CD8-positive, alpha-beta memory T cell (primary cell): ENCODE results near the gene COL4A6. TPM values are rescaled to one million over a fixed set of nuclear protein-coding genes. Genes with fewer than 3 reads are reported as not detected.

Source experiments
- CTCF ChIA-PET: fragments of 350-600 bp; sonication (Branson Sonifier 250); formaldehyde crosslinking; loops from one replicate; lab custom pipeline; 2021; ENCODE audit warnings: antibody characterized with exemption; lab: Charles Lee
- POLR2A ChIA-PET: fragments of 350-600 bp; sonication (Branson Sonifier 250); formaldehyde crosslinking; loops from one replicate; lab custom pipeline; 2021; ENCODE audit warnings: antibody characterized with exemption; lab: Charles Lee
- DNase-seq, 5 donors: peaks; one replicate each; pipeline versions ENCODE4 v3.0.0 to v3.0.0-alpha.2; 2020 to 2022; ENCODE audit warnings: mixed read lengths in 1 of 5
- H3K27ac ChIP-seq: one replicate; pipeline ENCODE4 v1.7.0; 2013; ENCODE audit warnings: low read depth, mild to moderate bottlenecking, low read length, moderate library complexity
- H3K27me3 ChIP-seq: 2 replicates; pipeline ENCODE4 v1.7.0; 2013; ENCODE audit warnings: low read length, mild to moderate bottlenecking; ENCODE audit not compliant: insufficient read depth, poor library complexity, severe bottlenecking
- H3K36me3 ChIP-seq: 2 replicates; pipeline ENCODE4 v1.7.0; 2013; ENCODE audit warnings: mild to moderate bottlenecking, low read length, moderate library complexity; ENCODE audit not compliant: insufficient read depth
- H3K4me1 ChIP-seq: 2 replicates; pipeline ENCODE4 v1.7.0; 2013; ENCODE audit warnings: mild to moderate bottlenecking, low read length, moderate library complexity; ENCODE audit not compliant: insufficient read depth
- H3K4me3 ChIP-seq: 2 replicates; pipeline ENCODE4 v1.7.0; 2013; ENCODE audit warnings: mild to moderate bottlenecking, low read length
- H3K9me3 ChIP-seq: 2 replicates; pipeline ENCODE4 v1.7.0; 2013; ENCODE audit warnings: mild to moderate bottlenecking, low read length
- H3K27ac Mint-ChIP-seq, 8 donors: one replicate each; pipeline ENCODE4 v1.8.0; 2020 to 2021; ENCODE audit warnings: mixed read lengths in 8 of 8, mild to moderate bottlenecking in 6 of 8, inconsistent platforms in 3 of 8, moderate library complexity in 3 of 8
- H3K27me3 Mint-ChIP-seq, 2 donors: one replicate each; pipeline ENCODE4 v1.8.0; 2020 to 2021; ENCODE audit warnings: mixed read lengths in 2 of 2, mild to moderate bottlenecking in 1 of 2, moderate library complexity in 1 of 2
- H3K36me3 Mint-ChIP-seq, 3 donors: one replicate each; pipeline ENCODE4 v1.8.0; 2020 to 2021; ENCODE audit warnings: mixed read lengths in 3 of 3, inconsistent platforms in 1 of 3, mild to moderate bottlenecking in 1 of 3
- H3K4me1 Mint-ChIP-seq, 3 donors: one replicate each; pipeline ENCODE4 v1.8.0; 2020 to 2021; ENCODE audit warnings: mixed read lengths in 3 of 3, inconsistent platforms in 1 of 3, mild to moderate bottlenecking in 1 of 3
- H3K4me3 Mint-ChIP-seq, 7 donors: one replicate each; pipeline ENCODE4 v1.8.0; 2020 to 2021; ENCODE audit warnings: mixed read lengths in 7 of 7, mild to moderate bottlenecking in 6 of 7, moderate library complexity in 4 of 7, inconsistent platforms in 2 of 7
- H3K9me3 Mint-ChIP-seq, 5 donors: one replicate each; pipeline ENCODE4 v1.8.0; 2020 to 2022; ENCODE audit warnings: mixed read lengths in 5 of 5, mild to moderate bottlenecking in 3 of 5, moderate library complexity in 2 of 5, inconsistent platforms in 1 of 5
- polyA plus RNA-seq: library from polyadenylated mRNA; unstranded; fragments of 300-500 nt; fragmentation: Illumina TruSeq; gene quantifications from one replicate; pipeline ENCODE4 v1.2.3, GENCODE V29; 2021
- total RNA-seq, 2 experiments: library from RNA; stranded (reverse); gene quantifications; one replicate each; pipeline ENCODE4 v1.2.3, GENCODE V29; 2021

The COL4A6 gene
- total and polyA plus RNA-seq, 3 experiments from 2014 or later, result not detected

GRCh38 chrX:108209006-108209554 is 229.1 kb downstream of the COL4A6 start:
- Mint-ChIP-seq H3K9me3 (peaks cover 0 to 2% (median 0%) of the 10 kb centered on the region in 5 donors), H3K36me3 (no peaks in the 10 kb centered on the region), H3K4me1 (no peaks in the 10 kb centered on the region), H3K4me3 (no peak overlapping the region), H3K27me3 (peaks cover 4 to 5% of the 10 kb centered on the region in 2 donors), H3K27ac (no peak overlapping the region)
- Histone ChIP-seq H3K27me3 (no peaks in the 10 kb centered on the region), H3K36me3 (no peaks in the 10 kb centered on the region), H3K4me1 (no peaks in the 10 kb centered on the region), H3K4me3 (no peak overlapping the region), H3K9me3 (no peaks in the 10 kb centered on the region), H3K27ac (no peak overlapping the region)
- no peak for DNase-seq
- ChIA-PET POLR2A (no interaction called here), CTCF (no interaction called here)

- no peaks in the 10 kb centered on the region for H3K36me3 Mint-ChIP-seq
- no peaks in the 10 kb centered on the region for H3K36me3 ChIP-seq
- CTCF ChIA-PET, result no interaction called here
- DNase-seq, result no peak
- H3K27me3 ChIP-seq, result no peaks in the 10 kb centered on the region
- H3K4me1 Mint-ChIP-seq, result no peaks in the 10 kb centered on the region
- H3K27me3 Mint-ChIP-seq, result peaks cover 9 to 10% of the 10 kb centered on the region in 2 donors
- H3K9me3 ChIP-seq, result no peaks in the 10 kb centered on the region
- no peak overlapping the region for H3K4me3 Mint-ChIP-seq
- H3K9me3 Mint-ChIP-seq, result peaks cover 0 to 2% (median 0%) of the 10 kb centered on the region in 5 donors
- POLR2A ChIA-PET, result no interaction called here
- no peak overlapping the region for H3K27ac Mint-ChIP-seq
- no peak overlapping the region for H3K4me3 ChIP-seq
- no peak overlapping the region for H3K27ac ChIP-seq
- no peaks in the 10 kb centered on the region for H3K4me1 ChIP-seq
Observed at GRCh38 chrX:108203540-108203939, 234.7 kb downstream of the COL4A6 start.

- no peaks in the 10 kb centered on the region for H3K4me1 Mint-ChIP-seq
- CTCF ChIA-PET, result no interaction called here
- DNase-seq, result no peak
- Histone ChIP-seq H3K4me1 (no peaks in the 10 kb centered on the region), H3K9me3 (no peaks in the 10 kb centered on the region), H3K27me3 (no peaks in the 10 kb centered on the region), H3K27ac (no peak overlapping the region), H3K36me3 (no peaks in the 10 kb centered on the region), H3K4me3 (no peak overlapping the region)
- POLR2A ChIA-PET, result no interaction called here
- H3K36me3 Mint-ChIP-seq, result no peaks in the 10 kb centered on the region
- no peak overlapping the region for H3K27ac Mint-ChIP-seq
- no peaks in the 10 kb centered on the region for H3K9me3 Mint-ChIP-seq
- no peak overlapping the region for H3K4me3 Mint-ChIP-seq
- H3K27me3 Mint-ChIP-seq, result peaks cover 5 to 10% of the 10 kb centered on the region in 2 donors
Observed at GRCh38 chrX:108199691-108200090, 238.5 kb downstream of the COL4A6 start.

- Mint-ChIP-seq H3K9me3 (no peaks in the 10 kb centered on the region), H3K4me1 (no peaks in the 10 kb centered on the region), H3K36me3 (no peaks in the 10 kb centered on the region), H3K27me3 (peaks cover 5 to 10% of the 10 kb centered on the region in 2 donors), H3K4me3 (no peak overlapping the region), H3K27ac (no peak overlapping the region)
- no peaks in the 10 kb centered on the region for H3K4me1 ChIP-seq
- no peak overlapping the region for H3K27ac ChIP-seq
- H3K9me3 ChIP-seq, result no peaks in the 10 kb centered on the region
- H3K4me3 ChIP-seq, result no peak overlapping the region
- ChIA-PET CTCF (no interaction called here), POLR2A (no interaction called here)
- no peaks in the 10 kb centered on the region for H3K27me3 ChIP-seq
- H3K36me3 ChIP-seq, result no peaks in the 10 kb centered on the region
- no peak for DNase-seq
Observed at GRCh38 chrX:108199041-108199440, 239.2 kb downstream of the COL4A6 start.

DNA sequence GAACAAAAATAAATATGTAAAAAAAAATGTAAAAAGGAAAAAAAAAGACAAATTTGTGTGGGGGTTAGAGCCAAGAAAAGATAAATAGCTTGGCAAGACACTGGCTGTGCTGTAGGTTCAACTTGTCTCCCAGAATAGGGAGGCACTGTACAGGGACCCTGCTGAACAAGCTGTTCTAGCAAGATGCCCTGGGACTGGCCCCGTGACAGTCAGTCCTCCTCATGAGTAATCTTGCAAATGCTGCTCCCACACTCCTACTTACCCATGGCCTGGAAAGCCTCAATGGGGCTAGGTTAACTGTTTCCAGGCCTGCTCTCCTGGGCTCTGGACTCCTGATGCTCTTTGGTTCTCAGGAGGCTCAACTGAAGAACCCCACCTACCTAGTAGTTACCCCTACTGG is 239.8 kb downstream of the COL4A6 start:
- CTCF ChIA-PET, result no interaction called here
- H3K9me3 ChIP-seq, result no peaks in the 10 kb centered on the region
- no peaks in the 10 kb centered on the region for H3K36me3 Mint-ChIP-seq
- peaks cover 5 to 10% of the 10 kb centered on the region in 2 donors for H3K27me3 Mint-ChIP-seq
- no peak overlapping the region for H3K4me3 ChIP-seq
- H3K27me3 ChIP-seq, result no peaks in the 10 kb centered on the region
- H3K4me3 Mint-ChIP-seq, result no peak overlapping the region
- no peaks in the 10 kb centered on the region for H3K36me3 ChIP-seq
- H3K27ac ChIP-seq, result no peak overlapping the region
- no peaks in the 10 kb centered on the region for H3K4me1 Mint-ChIP-seq
- POLR2A ChIA-PET, result no interaction called here
- no peak for DNase-seq
- no peaks in the 10 kb centered on the region for H3K4me1 ChIP-seq
- no peak overlapping the region for H3K27ac Mint-ChIP-seq
- H3K9me3 Mint-ChIP-seq, result no peaks in the 10 kb centered on the region

GRCh38 chrX:108186811-108187210 is 251.4 kb downstream of the COL4A6 start:
- H3K4me1 ChIP-seq, result no peaks in the 10 kb centered on the region
- Mint-ChIP-seq H3K9me3 (no peaks in the 10 kb centered on the region), H3K4me1 (no peaks in the 10 kb centered on the region), H3K4me3 (no peak overlapping the region), H3K27ac (no peak overlapping the region), H3K27me3 (no peaks in the 10 kb centered on the region), H3K36me3 (no peaks in the 10 kb centered on the region)
- no peak overlapping the region for H3K4me3 ChIP-seq
- no peak overlapping the region for H3K27ac ChIP-seq
- DNase-seq, result no peak
- no peaks in the 10 kb centered on the region for H3K36me3 ChIP-seq
- ChIA-PET POLR2A (no interaction called here), CTCF (no interaction called here)
- H3K27me3 ChIP-seq, result no peaks in the 10 kb centered on the region
- H3K9me3 ChIP-seq, result no peaks in the 10 kb centered on the region

DNA sequence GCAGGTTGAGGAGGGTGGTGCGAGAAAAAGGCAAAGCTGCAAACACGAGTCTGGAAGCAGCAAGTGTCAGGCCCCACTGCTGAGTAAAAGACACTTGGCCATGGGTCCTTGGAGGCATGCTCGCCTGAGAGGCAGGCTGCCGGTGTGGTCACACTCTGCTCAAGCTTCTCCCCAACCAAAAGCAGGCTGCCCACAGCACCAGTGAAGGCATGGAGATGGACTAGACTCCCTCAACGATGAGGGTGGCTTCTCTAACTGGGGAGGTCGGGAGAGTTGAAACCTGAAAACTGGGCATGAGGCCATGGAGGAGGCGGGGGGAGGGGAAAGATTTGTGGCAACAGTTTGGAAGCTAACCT is 260.1 kb downstream of the COL4A6 start:
- H3K4me1 Mint-ChIP-seq, result no peaks in the 10 kb centered on the region
- H3K27ac Mint-ChIP-seq, result no peak overlapping the region
- H3K4me3 Mint-ChIP-seq, result no peak overlapping the region
- no peaks in the 10 kb centered on the region for H3K27me3 ChIP-seq
- no peak overlapping the region for H3K27ac ChIP-seq
- no peak for DNase-seq
- H3K4me3 ChIP-seq, result no peak overlapping the region
- POLR2A ChIA-PET, result no interaction called here
- H3K9me3 Mint-ChIP-seq, result no peaks in the 10 kb centered on the region
- H3K36me3 ChIP-seq, result no peaks in the 10 kb centered on the region
- H3K9me3 ChIP-seq, result no peaks in the 10 kb centered on the region
- H3K4me1 ChIP-seq, result no peaks in the 10 kb centered on the region
- no peaks in the 10 kb centered on the region for H3K27me3 Mint-ChIP-seq
- no peaks in the 10 kb centered on the region for H3K36me3 Mint-ChIP-seq
- CTCF ChIA-PET, result no interaction called here

- H3K4me3 Mint-ChIP-seq, result no peak overlapping the region
- POLR2A ChIA-PET, result no interaction called here
- H3K27me3 Mint-ChIP-seq, result peaks cover 0 to 1% of the 10 kb centered on the region in 2 donors
- Histone ChIP-seq H3K27ac (no peak overlapping the region), H3K4me3 (no peak overlapping the region), H3K9me3 (no peaks in the 10 kb centered on the region), H3K27me3 (no peaks in the 10 kb centered on the region), H3K36me3 (no peaks in the 10 kb centered on the region), H3K4me1 (no peaks in the 10 kb centered on the region)
- H3K27ac Mint-ChIP-seq, result no peak overlapping the region
- no peaks in the 10 kb centered on the region for H3K4me1 Mint-ChIP-seq
- no peaks in the 10 kb centered on the region for H3K9me3 Mint-ChIP-seq
- DNase-seq, result no peak
- CTCF ChIA-PET, result no interaction called here
- H3K36me3 Mint-ChIP-seq, result no peaks in the 10 kb centered on the region
Observed at GRCh38 chrX:108177351-108178142, 260.7 kb downstream of the COL4A6 start.
